ENCODE data around the gene ADAM17.

DNA sequence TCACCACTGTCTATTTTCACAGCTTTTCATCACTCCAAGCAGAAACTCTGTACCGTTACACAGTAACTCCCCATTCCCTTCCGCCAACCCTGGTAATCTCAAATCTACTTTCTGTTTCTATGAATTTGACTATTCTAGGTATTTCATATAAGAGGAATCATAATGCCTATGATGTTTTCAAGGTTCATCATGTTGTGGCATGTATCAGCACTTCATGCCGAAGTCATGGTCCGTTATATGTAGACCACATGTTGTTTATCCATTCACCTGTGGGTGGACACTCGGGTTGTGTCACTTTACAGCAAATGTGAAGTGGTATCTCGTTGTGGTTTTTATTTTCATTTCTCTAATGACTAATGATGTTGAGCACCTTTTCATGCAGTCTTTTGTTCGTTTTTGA is 110.5 kb downstream of the ADAM17 start:
- TF ChIP-seq, protein P1, sequence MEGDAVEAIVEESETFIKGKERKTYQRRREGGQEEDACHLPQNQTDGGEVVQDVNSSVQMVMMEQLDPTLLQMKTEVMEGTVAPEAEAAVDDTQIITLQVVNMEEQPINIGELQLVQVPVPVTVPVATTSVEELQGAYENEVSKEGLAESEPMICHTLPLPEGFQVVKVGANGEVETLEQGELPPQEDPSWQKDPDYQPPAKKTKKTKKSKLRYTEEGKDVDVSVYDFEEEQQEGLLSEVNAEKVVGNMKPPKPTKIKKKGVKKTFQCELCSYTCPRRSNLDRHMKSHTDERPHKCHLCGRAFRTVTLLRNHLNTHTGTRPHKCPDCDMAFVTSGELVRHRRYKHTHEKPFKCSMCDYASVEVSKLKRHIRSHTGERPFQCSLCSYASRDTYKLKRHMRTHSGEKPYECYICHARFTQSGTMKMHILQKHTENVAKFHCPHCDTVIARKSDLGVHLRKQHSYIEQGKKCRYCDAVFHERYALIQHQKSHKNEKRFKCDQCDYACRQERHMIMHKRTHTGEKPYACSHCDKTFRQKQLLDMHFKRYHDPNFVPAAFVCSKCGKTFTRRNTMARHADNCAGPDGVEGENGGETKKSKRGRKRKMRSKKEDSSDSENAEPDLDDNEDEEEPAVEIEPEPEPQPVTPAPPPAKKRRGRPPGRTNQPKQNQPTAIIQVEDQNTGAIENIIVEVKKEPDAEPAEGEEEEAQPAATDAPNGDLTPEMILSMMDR (optimal IDR thresholded peaks at IDR 0.05 in 1 of 3, IDR thresholded peaks at IDR 0.05 in 1 of 3, conservative IDR thresholded peaks at IDR 0.05 in 1 of 3; ENCODE audit: extremely low read depth in 1 of 3, insufficient read depth in 2 of 3, low read length in 3 of 3) = no peak
- no peak for TF ChIP-seq EZH2 (IDR thresholded peaks at IDR 0.05; ENCODE audit: low read length)

All from keratinocyte (primary cell).